GM23338 (cell line): Measurements from ENCODE around the gene NT5C. TPM values are rescaled to one million over a fixed set of nuclear protein-coding genes. Genes with fewer than 3 reads are reported as not detected.

Source experiments
- ATAC-seq: fragments of 200-7000 bp; cut with Tn5 transposase; 3 replicates; pipeline ENCODE4 v1.9.1; 2020
- DNase-seq: peaks from one replicate; pipeline ENCODE4 v3.0.0-alpha.2; 2015; ENCODE audit warnings: low spot score
- H2AFZ ChIP-seq: fragments of 200-600 bp; sonication (generic); 2 replicates; pipeline ENCODE4 v1.8.0; 2016; ENCODE audit warnings: antibody characterized with exemption, mild to moderate bottlenecking, moderate library complexity
- H3F3A ChIP-seq: fragments of 200-600 bp; sonication (generic); replicated peaks from 2 replicates; pipeline ENCODE4 v1.8.0; 2017; ENCODE audit warnings: antibody characterized with exemption, mixed run types, low read depth
- H3K27ac ChIP-seq: fragments of 200-600 bp; sonication (generic); 2 replicates; pipeline ENCODE4 v1.6.1; 2016; ENCODE audit warnings: low read depth
- H3K27me3 ChIP-seq: fragments of 200-600 bp; sonication (generic); 2 replicates; pipeline ENCODE4 v1.8.0; 2016; ENCODE audit warnings: mild to moderate bottlenecking, mixed run types, moderate library complexity; ENCODE audit not compliant: insufficient read depth
- H3K36me3 ChIP-seq: fragments of 200-600 bp; sonication (generic); 2 replicates; pipeline ENCODE4 v1.8.0; 2016; ENCODE audit warnings: mild to moderate bottlenecking; ENCODE audit not compliant: insufficient read depth
- H3K4me1 ChIP-seq: fragments of 200-600 bp; sonication (generic); 2 replicates; pipeline ENCODE4 v1.8.0; 2016; ENCODE audit warnings: mild to moderate bottlenecking, moderate library complexity; ENCODE audit not compliant: insufficient read depth
- H3K4me2 ChIP-seq: fragments of 200-600 bp; sonication (generic); 2 replicates; pipeline ENCODE4 v1.7.1; 2017; ENCODE audit warnings: mixed run types
- H3K4me3 ChIP-seq: fragments of 200-600 bp; sonication (generic); 2 replicates; pipeline ENCODE4 v1.6.1; 2016; ENCODE audit warnings: mixed run types
- H3K79me2 ChIP-seq: fragments of 200-600 bp; sonication (generic); replicated peaks from 2 replicates; pipeline ENCODE4 v1.8.0; 2017; ENCODE audit warnings: mild to moderate bottlenecking; ENCODE audit not compliant: insufficient read depth
- H3K9me2 ChIP-seq: fragments of 200-600 bp; sonication (generic); 2 replicates; pipeline ENCODE4 v1.8.0; 2017; ENCODE audit not compliant: insufficient read depth
- H4K20me1 ChIP-seq: fragments of 200-600 bp; sonication (generic); replicated peaks from 2 replicates; pipeline ENCODE4 v1.8.0; 2017; ENCODE audit warnings: mild to moderate bottlenecking; ENCODE audit not compliant: insufficient read depth
- H3K27ac Mint-ChIP-seq: 2 replicates; pipeline ENCODE4 v1.8.0; 2020; ENCODE audit warnings: inconsistent platforms, mild to moderate bottlenecking, moderate library complexity, mixed read lengths
- H3K27me3 Mint-ChIP-seq: 3 replicates; pipeline ENCODE4 v1.8.0; 2022; ENCODE audit warnings: low read depth, mild to moderate bottlenecking, moderate library complexity, mixed read lengths, inconsistent platforms; ENCODE audit not compliant: insufficient read depth, poor library complexity
- H3K36me3 Mint-ChIP-seq: 3 replicates; pipeline ENCODE4 v1.8.0; 2021; ENCODE audit warnings: low read depth, mild to moderate bottlenecking, inconsistent platforms, moderate library complexity, mixed read lengths
- H3K4me1 Mint-ChIP-seq: 3 replicates; pipeline ENCODE4 v1.8.0; 2020; ENCODE audit warnings: mild to moderate bottlenecking, inconsistent platforms, mixed read lengths
- H3K4me3 Mint-ChIP-seq: 3 replicates; pipeline ENCODE4 v1.8.0; 2021; ENCODE audit warnings: moderate library complexity, mild to moderate bottlenecking, inconsistent platforms, mixed read lengths
- H3K9me3 Mint-ChIP-seq: 3 replicates; pipeline ENCODE4 v1.8.0; 2020; ENCODE audit warnings: moderate library complexity, mild to moderate bottlenecking, inconsistent platforms, mixed read lengths
- ETS1 ChIP-seq: IDR thresholded peaks from 2 replicates; pipeline ENCODE4 v1.6.1; 2016; ENCODE audit warnings: antibody characterized with exemption
- EZH2 ChIP-seq: fragments of 200-600 bp; sonication (generic); IDR thresholded peaks from one replicate; pipeline ENCODE4 v1.8.0; 2017; ENCODE audit warnings: antibody characterized with exemption, mild to moderate bottlenecking, low read depth; ENCODE audit not compliant: unreplicated experiment
- JUNB ChIP-seq: IDR thresholded peaks from one replicate; pipeline ENCODE4 v1.6.1; 2016; ENCODE audit warnings: antibody characterized with exemption; ENCODE audit not compliant: unreplicated experiment
- NANOG ChIP-seq: IDR thresholded peaks from 2 replicates; pipeline ENCODE4 v1.6.1; 2016; ENCODE audit warnings: antibody characterized with exemption, borderline replicate concordance
- POLR2AphosphoS5 ChIP-seq: IDR thresholded peaks from 2 replicates; pipeline ENCODE4 v1.6.1; 2016; ENCODE audit warnings: antibody characterized with exemption, low read depth
- STAT1 ChIP-seq: IDR thresholded peaks from one replicate; pipeline ENCODE4 v1.6.1; 2016; ENCODE audit warnings: antibody characterized with exemption; ENCODE audit not compliant: unreplicated experiment
- ZNF114 ChIP-seq: fragments of 250-450 bp; sonication (Bioruptor Pico); IDR thresholded peaks from 2 replicates; pipeline ENCODE4 v1.5.0; 2020; ENCODE audit warnings: mild to moderate bottlenecking, moderate library complexity
- ZNF331 ChIP-seq: fragments of 250-450 bp; sonication (Bioruptor Pico); IDR thresholded peaks from 2 replicates; pipeline ENCODE4 v1.5.0; 2020; ENCODE audit warnings: low read depth, mild to moderate bottlenecking, moderate library complexity
- ZNF462 ChIP-seq: fragments of 250-450 bp; sonication (Bioruptor Pico); IDR thresholded peaks from 2 replicates; pipeline ENCODE4 v1.5.0; 2020; ENCODE audit warnings: mild to moderate bottlenecking, moderate library complexity
- polyA plus RNA-seq: library from polyadenylated mRNA; unstranded; fragments of >200 nt; fragmentation: Nextera tagmentation; extraction: Ambion mirVana; gene quantifications from 2 replicates; pipeline ENCODE4 v1.2.1, GENCODE V29; 2016
- total RNA-seq: library from RNA; depleted of rRNA; stranded (reverse); fragments of >200 nt; shearing (Covaris generic); gene quantifications from 2 replicates; pipeline ENCODE4 v1.2.3, GENCODE V29; 2014

NT5C gene
- total and polyA plus RNA-seq, 2 experiments from 2014 or later, result 91.7 to 120 TPM

- peak; percentile 72 for ATAC-seq
- Mint-ChIP-seq H3K27ac (peak within 1 kb of the TSS; percentile 74; the same call in 1 of the 2 replicates), H3K27me3 (peaks cover 25% of the 10 kb centered on the region), H3K9me3 (no peaks in the 10 kb centered on the region), H3K4me3 (peak within 1 kb of the TSS; percentile 90), H3K36me3 (peaks cover 11% of the 10 kb centered on the region; the same call in 2 of the 3 replicates), H3K4me1 (peaks cover 32% of the 10 kb centered on the region)
- Histone ChIP-seq H3F3A (peaks cover 34% of the 10 kb centered on the region; the same call in 1 of the 2 replicates), H3K79me2 (peaks cover 13% of the 10 kb centered on the region), H2AFZ (peak within 1 kb of the TSS; percentile 93), H3K27me3 (no peaks in the 10 kb centered on the region), H3K36me3 (no peaks in the 10 kb centered on the region), H3K4me3 (peak within 1 kb of the TSS; percentile 88), H3K27ac (0 out of 2 replicates have a peak within 1 kb of the TSS, but pooled peaks have one; percentile 72), H3K4me2 (peak within 1 kb of the TSS; percentile 93), H3K4me1 (peaks cover 10% of the 10 kb centered on the region; the same call in 1 of the 2 replicates), H4K20me1 (no peaks in the 10 kb centered on the region; the same call in 1 of the 2 replicates), H3K9me2 (no peaks in the 10 kb centered on the region)
- TF ChIP-seq STAT1 (no peak), ZNF114 (no peak), ETS1 (0 out of 2 replicates have a peak, but pooled peaks have one; percentile 21), JUNB (no peak), EZH2 (no peak), POLR2AphosphoS5 (peak; percentile 85), ZNF331 (CRISPR knock-in tag) (no peak), ZNF462 (CRISPR knock-in tag) (no peak), NANOG (no peak)
- DNase-seq, result peak; percentile 93
These were observed 21.9 kb downstream of the NT5C start, which contains the start of gene ARMC7 for GRCh38 chr17:75109407-75110233. Gene ARMC7, plus strand, starts transcription at chr17:75109969. Its CDS starts 320 bp downstream, at chr17:75110289.
